Liver (tissue), 9 donors: Measurements from ENCODE around the gene CEP350. TPM values are rescaled to one million over a fixed set of nuclear protein-coding genes. Genes with fewer than 3 reads are reported as not detected.

Experiments used
- DNase-seq: peaks from one replicate; pipeline ENCODE4 v3.0.0-alpha.2; 2017; ENCODE audit warnings: low spot score
- H3K27ac ChIP-seq, 2 donors: one replicate each; pipeline ENCODE4 v1.7.0; 2013; ENCODE audit warnings: inconsistent platforms in 2 of 2, low read length in 2 of 2, control low read depth in 1 of 2, low read depth in 1 of 2, mild to moderate bottlenecking in 1 of 2
- H3K27me3 ChIP-seq, 4 donors: one replicate each; pipeline versions ENCODE4 v1.6.1 to v1.7.0; 2013; ENCODE audit warnings: low read length in 3 of 4, inconsistent platforms in 1 of 4, mild to moderate bottlenecking in 1 of 4, moderate library complexity in 1 of 4; ENCODE audit not compliant: control insufficient read depth in 4 of 4, insufficient read depth in 4 of 4
- H3K36me3 ChIP-seq, 4 donors: one replicate each; pipeline versions ENCODE4 v1.6.1 to v1.7.0; 2013; ENCODE audit warnings: low read length in 3 of 4, mild to moderate bottlenecking in 3 of 4, low read depth in 1 of 4, moderate library complexity in 1 of 4; ENCODE audit not compliant: control insufficient read depth in 4 of 4, insufficient read depth in 3 of 4
- H3K4me1 ChIP-seq, 4 donors: one replicate each; pipeline versions ENCODE4 v1.6.1 to v1.7.0; 2013; ENCODE audit warnings: low read length in 3 of 4, mild to moderate bottlenecking in 3 of 4, moderate library complexity in 1 of 4; ENCODE audit not compliant: control insufficient read depth in 4 of 4, insufficient read depth in 4 of 4
- H3K4me3 ChIP-seq, 3 donors: one replicate each; pipeline versions ENCODE4 v1.6.1 to v1.7.0; 2013; ENCODE audit warnings: low read length in 3 of 3, control low read depth in 1 of 3, low read depth in 1 of 3, mild to moderate bottlenecking in 1 of 3
- H3K9ac ChIP-seq, 2 donors: one replicate each; pipeline ENCODE4 v1.7.0; 2013; ENCODE audit warnings: low read length in 2 of 2, mild to moderate bottlenecking in 2 of 2, moderate library complexity in 2 of 2, control low read depth in 1 of 2, low read depth in 1 of 2
- H3K9me3 ChIP-seq, 4 donors: one replicate each; pipeline versions ENCODE4 v1.6.1 to v1.7.0; 2013; ENCODE audit warnings: low read length in 3 of 4; ENCODE audit not compliant: control insufficient read depth in 4 of 4
- ATF3 ChIP-seq: IDR thresholded peaks from 2 replicates; pipeline ENCODE4 v1.6.1; 2016; ENCODE audit warnings: antibody characterized with exemption
- EGR1 ChIP-seq, 2 donors: IDR thresholded peaks; 2 replicates each; pipeline ENCODE4 v1.6.1; 2016 to 2018; ENCODE audit warnings: antibody characterized with exemption in 2 of 2, low read depth in 2 of 2
- FOXA1 ChIP-seq: IDR thresholded peaks from 2 replicates; pipeline ENCODE4 v1.6.1; 2016; ENCODE audit warnings: antibody characterized with exemption
- FOXA2 ChIP-seq: IDR thresholded peaks from 2 replicates; pipeline ENCODE4 v1.6.1; 2016; ENCODE audit warnings: antibody characterized with exemption
- GABPA ChIP-seq, 2 donors: IDR thresholded peaks in 1 of 2; conservative IDR thresholded peaks in 1 of 2; 2 replicates each; pipeline ENCODE4 v1.6.1; 2016; ENCODE audit warnings: antibody characterized with exemption in 2 of 2, mild to moderate bottlenecking in 1 of 2, moderate library complexity in 1 of 2
- HNF4A ChIP-seq, 2 donors: conservative IDR thresholded peaks; 2 replicates each; pipeline ENCODE4 v1.6.1; 2016; ENCODE audit warnings: antibody characterized with exemption in 2 of 2, mild to moderate bottlenecking in 2 of 2
- HNF4G ChIP-seq: IDR thresholded peaks from 2 replicates; pipeline ENCODE4 v1.6.1; 2016; ENCODE audit warnings: antibody characterized with exemption
- JUND ChIP-seq, 2 donors: IDR thresholded peaks; 2 replicates each; pipeline ENCODE4 v1.6.1; 2016; ENCODE audit warnings: antibody characterized with exemption in 2 of 2
- MAX ChIP-seq: IDR thresholded peaks from 2 replicates; pipeline ENCODE4 v1.6.1; 2016; ENCODE audit warnings: antibody characterized with exemption
- NR2F2 ChIP-seq: IDR thresholded peaks from 2 replicates; pipeline ENCODE4 v1.6.1; 2016; ENCODE audit warnings: antibody characterized with exemption
- RAD21 ChIP-seq, 2 donors: IDR thresholded peaks; 2 replicates each; pipeline ENCODE4 v1.6.1; 2016; ENCODE audit warnings: antibody characterized with exemption in 2 of 2, mild to moderate bottlenecking in 2 of 2
- REST ChIP-seq: IDR thresholded peaks from 2 replicates; pipeline ENCODE4 v1.6.1; 2016; ENCODE audit warnings: antibody characterized with exemption, mild to moderate bottlenecking
- RXRA ChIP-seq, 2 donors: IDR thresholded peaks; 2 replicates each; pipeline ENCODE4 v1.6.1; 2017 to 2018; ENCODE audit warnings: antibody characterized with exemption in 2 of 2, mild to moderate bottlenecking in 1 of 2
- SP1 ChIP-seq: IDR thresholded peaks from 2 replicates; pipeline ENCODE4 v1.6.1; 2018; ENCODE audit warnings: antibody characterized with exemption, mild to moderate bottlenecking
- TAF1 ChIP-seq: conservative IDR thresholded peaks from 2 replicates; pipeline ENCODE4 v1.6.1; 2016; ENCODE audit warnings: antibody characterized with exemption, mild to moderate bottlenecking
- YY1 ChIP-seq: IDR thresholded peaks from 2 replicates; pipeline ENCODE4 v1.6.1; 2016; ENCODE audit warnings: antibody characterized with exemption, mild to moderate bottlenecking
- ZBTB33 ChIP-seq: IDR thresholded peaks from 2 replicates; pipeline ENCODE4 v1.6.1; 2016; ENCODE audit warnings: antibody characterized with exemption
- WGBS: extraction: QIAGEN DNeasy Blood & Tissue Kit; methylation state at CpG from one replicate; pipeline ENCODE4 v1.1.7; 2013; 5-methylcytosine and 5-hydroxymethylcytosine counted together
- polyA plus RNA-seq, 2 donors: library from polyadenylated mRNA; stranded (reverse) in 1 of 2; unstranded in 1 of 2; fragments of 200-250 nt in 1 of 2; fragments of >200 nt in 1 of 2; fragmentation: Nextera tagmentation in 1 of 2; extraction: Ambion mirVana in 1 of 2; gene quantifications; one replicate each; pipeline versions ENCODE4 v1.2.1 to v1.2.3, GENCODE V29; 2013 to 2015
- total RNA-seq, 2 donors: library from RNA; depleted of rRNA; stranded (reverse); fragments of >200 nt; gene quantifications; one replicate each; pipeline ENCODE4 v1.2.3, GENCODE V29; 2014
- TF ChIP-seq, protein P1 (sequence below): fragments of 150-350 bp; IDR thresholded peaks from 2 replicates; pipeline ENCODE4 v1.5.1; 2017; ENCODE audit warnings: improper control_type of control experiment, low read depth, low read length; ENCODE audit not compliant: missing input control
- donor health status: healthy.
- donor health status: healthy.
- donor health status: healthy.
- donor health status: healthy.
- donor health status: healthy.

Gene CEP350
- total and polyA plus RNA-seq, 4 donors, result 4.5 to 49.0 (median 18.9) TPM

- Histone ChIP-seq H3K27me3 (no peaks in the 10 kb centered on the region), H3K36me3 (peaks cover 5 to 40% (median 28%) of the 10 kb centered on the region in 4 donors), H3K4me3 (no peak overlapping the region), H3K9me3 (no peaks in the 10 kb centered on the region), H3K9ac (no peak overlapping the region), H3K4me1 (no peaks in the 10 kb centered on the region), H3K27ac (no peak overlapping the region)
- WGBS, result 96% methylated on average over 4 of the region's 4 CpGs
- no peak for DNase-seq
- TF ChIP-seq RAD21 (IDR thresholded peaks at IDR 0.05) (no peak), EGR1 (IDR thresholded peaks at IDR 0.05; ENCODE audit: low read depth in 2 of 2) (no peak), SP1 (no peak), HNF4A (conservative IDR thresholded peaks at IDR 0.05) (no peak), ZBTB33 (no peak), FOXA2 (no peak), MAX (no peak), YY1 (no peak), GABPA (IDR thresholded peaks at IDR 0.05 in 1 of 2, conservative IDR thresholded peaks at IDR 0.05 in 1 of 2) (no peak), REST (no peak), HNF4G (no peak), TAF1 (no peak), NR2F2 (no peak), JUND (IDR thresholded peaks at IDR 0.05) (no peak), FOXA1 (no peak), RXRA (IDR thresholded peaks at IDR 0.05) (no peak), ATF3 (no peak)
- TF ChIP-seq, protein P1, sequence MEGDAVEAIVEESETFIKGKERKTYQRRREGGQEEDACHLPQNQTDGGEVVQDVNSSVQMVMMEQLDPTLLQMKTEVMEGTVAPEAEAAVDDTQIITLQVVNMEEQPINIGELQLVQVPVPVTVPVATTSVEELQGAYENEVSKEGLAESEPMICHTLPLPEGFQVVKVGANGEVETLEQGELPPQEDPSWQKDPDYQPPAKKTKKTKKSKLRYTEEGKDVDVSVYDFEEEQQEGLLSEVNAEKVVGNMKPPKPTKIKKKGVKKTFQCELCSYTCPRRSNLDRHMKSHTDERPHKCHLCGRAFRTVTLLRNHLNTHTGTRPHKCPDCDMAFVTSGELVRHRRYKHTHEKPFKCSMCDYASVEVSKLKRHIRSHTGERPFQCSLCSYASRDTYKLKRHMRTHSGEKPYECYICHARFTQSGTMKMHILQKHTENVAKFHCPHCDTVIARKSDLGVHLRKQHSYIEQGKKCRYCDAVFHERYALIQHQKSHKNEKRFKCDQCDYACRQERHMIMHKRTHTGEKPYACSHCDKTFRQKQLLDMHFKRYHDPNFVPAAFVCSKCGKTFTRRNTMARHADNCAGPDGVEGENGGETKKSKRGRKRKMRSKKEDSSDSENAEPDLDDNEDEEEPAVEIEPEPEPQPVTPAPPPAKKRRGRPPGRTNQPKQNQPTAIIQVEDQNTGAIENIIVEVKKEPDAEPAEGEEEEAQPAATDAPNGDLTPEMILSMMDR, result no peak
These were observed 110.8 kb downstream of the CEP350 start for GRCh38 chr1:180065408-180065807.
